Stimulated activated CD4-positive, alpha-beta T cell treated with anti-CD3 and anti-CD28 coated beads, Interleukin-12 subunit alpha, Interleukin-12 subunit beta, amount 100 ng/mL, for 4 hours (primary cell): ENCODE measurements around the gene HMG20B.
"Not testable (repeated sequence)": the region's sequence is repeated elsewhere in the genome, so short reads cannot be mapped to it uniquely, and the experiment has no call there.

Experiments
- DNase-seq: peaks from one replicate; pipeline ENCODE4 v3.0.0-alpha.2; 2020

HMG20B gene

GRCh38 chr19:3572855-3573161 is at the start of gene HMG20B:
HMG20B (plus strand) TSS chr19:3572944; CDS start chr19:3573310, 366 bp downstream.
- DNase-seq = no peak

DNA sequence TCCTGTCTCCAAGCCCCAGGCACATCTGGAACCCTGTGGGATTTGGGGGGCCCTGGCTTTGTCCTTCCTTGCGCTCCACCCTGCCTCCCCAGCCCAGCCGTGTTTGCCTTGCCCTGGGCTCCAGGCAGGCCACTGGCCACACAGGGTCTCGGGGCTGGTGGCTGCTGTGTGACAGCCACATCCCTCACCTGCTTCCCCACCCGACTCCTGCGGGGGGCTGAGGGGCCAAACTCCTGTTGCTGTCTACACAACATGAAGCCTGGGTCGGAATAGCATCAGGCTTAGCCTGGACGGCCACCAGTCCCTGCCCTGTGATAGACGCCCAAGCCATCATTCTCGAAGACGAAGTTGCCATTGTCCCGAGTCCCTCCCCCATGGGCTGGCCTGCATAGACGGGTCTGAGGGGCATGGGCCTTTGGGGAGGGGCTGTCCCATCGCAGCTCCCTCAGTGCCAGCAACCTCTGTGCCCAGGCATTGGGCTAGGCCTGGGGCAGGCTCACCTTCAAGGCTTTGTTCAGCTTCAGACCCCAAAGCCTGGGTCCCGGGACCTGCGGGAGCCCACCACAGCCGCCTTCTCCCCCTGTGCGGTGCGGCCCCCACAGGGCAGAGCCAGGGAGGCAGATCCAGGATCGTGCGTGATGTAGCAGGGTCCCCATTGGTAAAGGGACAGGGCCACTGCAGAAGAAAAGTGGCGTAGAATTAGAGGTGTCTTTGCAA is 49.2 kb upstream of the HMG20B start:
- no peak for DNase-seq

- DNase-seq = no peak
Observed at GRCh38 chr19:3524078-3524842, 48.5 kb upstream of the HMG20B start.

DNA sequence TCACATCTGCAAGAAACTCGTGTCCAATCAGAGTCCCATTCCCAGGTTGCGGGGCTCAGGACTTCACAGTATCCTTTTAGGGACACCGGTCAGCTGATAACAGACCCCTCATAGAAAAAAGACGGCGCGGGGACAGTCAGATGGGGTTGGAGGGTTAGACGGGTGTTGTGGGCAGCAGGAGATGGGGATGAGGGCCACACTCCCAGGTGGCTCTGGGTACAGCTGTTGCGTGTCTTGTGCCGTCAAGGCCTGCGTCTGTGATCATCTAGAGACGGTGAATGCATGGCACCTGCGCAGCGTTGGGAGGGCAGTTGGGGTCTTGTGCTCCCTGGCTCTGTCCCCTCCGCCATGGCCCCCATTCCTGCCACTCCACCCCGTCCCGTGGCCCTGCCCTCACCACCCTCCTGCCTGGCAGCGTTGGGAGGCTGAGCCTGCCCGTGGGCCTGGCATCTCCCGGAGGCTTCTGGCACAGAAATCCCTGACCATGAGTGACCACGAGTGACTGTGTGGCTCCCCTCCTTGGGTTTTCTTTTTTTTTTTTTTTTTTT is 47.8 kb upstream of the HMG20B start:
- DNase-seq = no peak

GRCh38 chr19:3526507-3527237 is 46.1 kb upstream of the HMG20B start:
- no peak for DNase-seq

DNA sequence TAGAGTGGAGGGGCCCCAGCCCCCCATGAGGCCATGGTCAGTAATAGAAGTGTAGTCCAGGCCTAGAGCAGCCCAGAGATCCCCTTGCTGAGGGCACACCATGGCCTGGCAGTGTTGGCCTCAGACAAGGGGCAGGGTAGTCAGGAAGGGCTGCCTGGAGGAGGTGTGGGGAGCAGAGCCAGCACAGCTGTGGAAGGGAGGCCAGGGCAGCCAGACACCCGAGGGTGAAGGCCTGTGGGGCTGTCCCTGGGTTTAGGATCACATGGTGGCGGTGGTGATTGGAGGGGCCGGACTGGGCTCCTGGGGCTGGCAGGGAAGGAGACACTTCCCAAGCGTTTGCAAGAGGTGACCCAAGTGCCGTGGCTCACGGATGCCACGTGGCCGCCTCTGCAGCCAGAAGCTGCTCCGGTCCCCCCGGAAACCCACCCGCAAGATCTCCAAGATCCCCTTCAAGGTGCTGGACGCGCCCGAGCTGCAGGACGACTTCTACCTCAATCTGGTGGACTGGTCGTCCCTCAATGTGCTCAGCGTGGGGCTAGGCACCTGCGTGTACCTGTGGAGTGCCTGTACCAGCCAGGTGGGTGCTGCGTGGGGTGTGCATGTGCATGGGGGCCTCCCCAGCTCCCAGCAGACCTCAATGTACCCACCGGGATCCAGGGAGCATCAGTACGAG is 45.4 kb upstream of the HMG20B start:
- DNase-seq = no peak

- no peak for DNase-seq
Observed at GRCh38 chr19:3528080-3528479, 44.7 kb upstream of the HMG20B start.

- DNase-seq = no peak
Observed at GRCh38 chr19:3528539-3529211, 44.1 kb upstream of the HMG20B start.

DNA sequence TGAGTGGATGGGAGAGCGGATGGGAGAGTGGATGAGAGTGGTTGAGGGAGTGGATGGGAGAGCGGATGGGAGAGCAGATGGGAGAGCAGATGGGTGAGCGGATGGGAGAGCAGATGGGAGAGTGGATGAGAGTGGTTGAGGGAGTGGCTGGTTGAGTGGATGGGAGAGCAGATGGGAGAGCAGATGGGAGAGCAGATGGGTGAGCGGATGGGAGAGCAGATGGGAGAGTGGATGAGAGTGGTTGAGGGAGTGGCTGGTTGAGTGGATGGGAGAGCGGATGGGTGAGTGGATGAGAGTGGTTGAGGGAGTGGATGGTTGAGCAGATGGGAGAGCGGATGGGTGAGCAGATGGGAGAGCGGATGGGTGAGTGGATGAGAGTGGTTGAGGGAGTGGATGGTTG is 43.4 kb upstream of the HMG20B start:
- not testable (repeated sequence) for DNase-seq

DNA sequence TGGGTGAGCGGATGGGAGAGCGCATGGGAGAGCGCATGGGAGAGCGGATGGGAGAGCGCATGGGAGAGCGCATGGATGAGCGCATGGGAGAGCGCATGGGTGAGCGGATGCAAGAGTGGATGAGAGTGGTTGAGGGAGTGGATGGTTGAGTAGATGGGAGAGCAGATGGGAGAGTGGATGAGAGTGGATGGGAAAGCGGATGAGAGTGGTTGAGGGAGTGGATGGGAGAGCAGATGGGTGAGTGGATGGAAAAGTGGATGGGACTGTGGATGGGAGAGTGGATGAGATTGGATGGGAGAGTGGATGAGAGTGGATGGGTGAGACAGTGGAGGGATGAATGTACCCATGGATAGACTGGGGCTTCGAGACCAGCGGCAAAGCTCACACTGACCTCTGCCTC is 42.4 kb upstream of the HMG20B start:
- DNase-seq = no peak

DNA sequence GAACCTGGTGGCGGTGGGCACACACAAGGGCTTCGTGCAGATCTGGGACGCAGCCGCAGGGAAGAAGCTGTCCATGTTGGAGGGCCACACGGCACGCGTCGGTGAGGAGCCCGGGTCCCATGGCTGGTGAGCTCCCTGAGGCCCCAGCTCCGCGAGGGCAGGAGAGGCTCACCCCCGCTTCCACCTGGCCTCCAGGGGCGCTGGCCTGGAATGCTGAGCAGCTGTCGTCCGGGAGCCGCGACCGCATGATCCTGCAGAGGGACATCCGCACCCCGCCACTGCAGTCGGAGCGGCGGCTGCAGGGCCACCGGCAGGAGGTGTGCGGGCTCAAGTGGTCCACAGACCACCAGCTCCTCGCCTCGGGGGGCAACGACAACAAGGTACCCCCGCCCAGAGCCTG is 41.0 kb upstream of the HMG20B start:
- no peak for DNase-seq

DNA sequence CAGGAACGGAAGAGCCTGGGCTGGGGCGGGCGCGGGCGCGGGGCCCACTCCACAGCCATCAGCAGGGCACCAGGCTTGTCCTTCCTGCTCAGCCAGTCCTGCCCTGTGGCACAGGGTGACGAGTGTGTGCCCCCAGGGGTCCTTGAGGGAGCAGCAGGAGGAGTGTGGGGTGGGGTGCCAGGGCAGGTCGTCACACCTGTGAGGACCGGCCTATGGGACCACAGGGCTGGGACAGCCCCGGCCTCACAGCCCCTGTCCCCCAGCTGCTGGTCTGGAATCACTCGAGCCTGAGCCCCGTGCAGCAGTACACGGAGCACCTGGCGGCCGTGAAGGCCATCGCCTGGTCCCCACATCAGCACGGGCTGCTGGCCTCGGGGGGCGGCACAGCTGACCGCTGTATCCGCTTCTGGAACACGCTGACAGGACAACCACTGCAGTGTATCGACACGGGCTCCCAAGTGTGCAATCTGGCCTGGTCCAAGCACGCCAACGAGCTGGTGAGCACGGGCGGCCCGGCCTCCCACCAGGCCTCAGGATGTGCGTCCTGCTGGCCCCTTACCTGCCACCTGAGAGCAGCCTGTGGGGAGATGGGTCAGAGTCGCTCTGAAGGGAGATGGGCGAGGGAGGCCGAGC is 40.5 kb upstream of the HMG20B start:
- DNase-seq = no peak

DNA sequence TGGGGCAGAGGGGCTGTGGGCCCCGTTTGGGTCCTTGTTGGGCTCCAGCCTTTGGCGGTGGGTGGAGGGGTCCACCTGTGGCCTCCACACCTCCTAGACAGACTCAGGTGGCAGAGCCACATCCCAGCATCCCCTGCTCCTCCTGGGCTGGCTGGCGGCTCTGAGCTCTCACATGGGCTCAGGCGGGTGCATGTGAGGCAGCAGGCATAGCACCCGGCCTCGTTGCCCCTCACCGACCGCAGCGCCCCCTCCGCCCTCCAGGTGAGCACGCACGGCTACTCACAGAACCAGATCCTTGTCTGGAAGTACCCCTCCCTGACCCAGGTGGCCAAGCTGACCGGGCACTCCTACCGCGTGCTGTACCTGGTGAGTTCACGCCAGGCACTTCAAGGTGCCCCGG is 39.7 kb upstream of the HMG20B start:
- DNase-seq = no peak

DNA sequence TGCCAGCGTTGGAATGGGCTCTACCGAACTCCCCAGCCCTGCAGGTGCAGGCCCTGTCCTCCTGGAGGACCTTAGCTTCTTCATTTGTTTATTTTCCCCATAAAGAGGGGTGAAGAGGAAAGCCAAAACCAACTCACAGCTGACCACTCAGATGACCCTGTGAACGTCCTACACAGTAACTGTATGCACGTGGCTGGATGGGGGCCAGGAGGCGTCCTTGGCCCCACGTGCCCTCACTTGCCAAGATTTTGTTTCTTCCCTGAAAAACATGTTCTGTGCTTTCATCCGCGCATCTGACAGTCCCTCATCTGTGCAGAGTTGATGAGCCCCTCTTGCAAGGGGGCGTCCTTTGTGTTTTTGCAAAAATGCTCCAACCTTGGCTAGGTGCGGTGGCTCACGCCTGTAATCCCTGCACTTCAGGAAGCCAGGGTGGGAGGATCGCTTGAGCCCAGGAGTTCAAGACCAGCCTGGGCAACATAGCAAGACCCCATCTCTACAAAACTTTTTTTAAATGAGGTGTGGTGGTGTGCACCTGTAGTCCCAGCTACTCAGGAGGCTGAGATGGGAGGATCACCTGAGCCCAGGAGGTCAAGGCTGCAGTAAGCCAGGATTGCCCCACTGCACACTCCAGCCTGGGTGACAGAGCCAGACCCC is 39.1 kb upstream of the HMG20B start:
- no peak for DNase-seq

- no peak for DNase-seq
Observed at GRCh38 chr19:3534375-3535234, 38.1 kb upstream of the HMG20B start.

GRCh38 chr19:3535235-3535535 is 37.6 kb upstream of the HMG20B start:
- DNase-seq = no peak

GRCh38 chr19:3535563-3535965 is 37.2 kb upstream of the HMG20B start:
- no peak for DNase-seq

DNA sequence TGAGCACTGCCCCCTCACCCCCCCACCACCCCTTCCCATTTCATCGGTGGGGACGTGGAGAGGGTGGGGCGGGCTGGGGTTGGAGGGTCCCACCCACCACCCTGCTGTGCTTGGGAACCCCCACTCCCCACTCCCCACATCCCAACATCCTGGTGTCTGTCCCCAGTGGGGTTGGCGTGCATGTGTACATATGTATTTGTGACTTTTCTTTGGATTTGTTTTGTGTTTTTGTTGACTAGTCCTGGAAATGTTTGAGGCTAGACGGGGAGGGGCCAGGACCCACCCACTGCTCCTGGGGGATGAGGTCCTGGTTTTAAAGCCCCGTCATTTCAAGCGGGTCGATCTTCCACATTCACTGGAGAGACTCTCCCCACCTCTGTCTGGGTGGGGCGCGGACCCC is 36.8 kb upstream of the HMG20B start:
- DNase-seq = no peak

- DNase-seq = no peak
Observed at GRCh38 chr19:3536429-3537100, 36.2 kb upstream of the HMG20B start.

DNA sequence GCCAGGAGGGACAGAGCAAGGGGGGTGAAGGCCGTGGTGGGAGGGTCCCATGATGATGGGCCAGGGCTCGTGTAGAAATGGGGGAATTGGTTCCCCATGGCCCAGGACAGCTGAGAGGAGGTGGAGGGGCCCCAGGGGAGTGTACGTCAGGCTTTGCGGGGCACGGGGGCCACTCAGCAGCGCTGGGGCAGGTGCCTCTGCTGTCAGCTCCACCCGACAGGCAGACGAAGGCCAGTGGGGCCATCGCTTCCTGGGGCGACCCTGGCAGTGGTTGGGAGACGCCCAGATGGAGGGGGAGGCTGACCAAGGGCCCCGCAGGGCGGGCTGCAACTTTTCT is 35.7 kb upstream of the HMG20B start:
- no peak for DNase-seq
